DOHH2 (cell line): ENCODE results near the gene CXorf38.
A peak's percentile ranks its signal among the peaks of the same experiment; 100 is the strongest.
"Not testable (repeated sequence)": the region's sequence is repeated elsewhere in the genome, so short reads cannot be mapped to it uniquely, and the experiment has no call there.

Experiments used
- H3F3A ChIP-seq: fragments of 200-600 bp; sonication (generic), shearing (Covaris generic); 2 replicates; pipeline ENCODE4 v1.6.0; 2016; ENCODE audit warnings: antibody characterized with exemption, mild to moderate bottlenecking; ENCODE audit not compliant: control insufficient read depth, insufficient read depth
- H3K27ac ChIP-seq: fragments of 200-600 bp; sonication (generic); 2 replicates; pipeline ENCODE4 v1.5.1; 2014; ENCODE audit warnings: low read depth, mild to moderate bottlenecking, low read length, moderate library complexity
- H3K27me3 ChIP-seq: fragments of 200-600 bp; sonication (generic); 2 replicates; pipeline ENCODE4 v1.6.1; 2014; ENCODE audit warnings: mild to moderate bottlenecking, low read length, mixed read lengths; ENCODE audit not compliant: control insufficient read depth
- H3K36me3 ChIP-seq: fragments of 200-600 bp; sonication (generic); 2 replicates; pipeline ENCODE4 v1.6.1; 2014; ENCODE audit warnings: mild to moderate bottlenecking, low read length, moderate library complexity, mixed read lengths; ENCODE audit not compliant: control insufficient read depth
- H3K4me1 ChIP-seq: fragments of 200-600 bp; sonication (generic); 2 replicates; pipeline ENCODE4 v1.6.1; 2014; ENCODE audit warnings: mild to moderate bottlenecking, low read length, mixed read lengths; ENCODE audit not compliant: control insufficient read depth
- H3K4me2 ChIP-seq: fragments of 200-600 bp; sonication (generic); 2 replicates; pipeline ENCODE4 v1.6.0; 2014; ENCODE audit warnings: mild to moderate bottlenecking, low read length, moderate library complexity
- H3K4me3 ChIP-seq: fragments of 200-600 bp; sonication (generic); 2 replicates; pipeline ENCODE4 v1.5.1; 2014; ENCODE audit warnings: mild to moderate bottlenecking, low read length, mixed read lengths
- H3K79me2 ChIP-seq: fragments of 200-600 bp; sonication (generic); 2 replicates; pipeline ENCODE4 v1.6.1; 2014; ENCODE audit warnings: mild to moderate bottlenecking, low read length, mixed read lengths; ENCODE audit not compliant: control insufficient read depth
- H3K9me2 ChIP-seq: fragments of 200-600 bp; sonication (generic); replicated peaks from 2 replicates; pipeline ENCODE4 v1.6.1; 2014; ENCODE audit warnings: mild to moderate bottlenecking, low read length, mixed read lengths; ENCODE audit not compliant: control insufficient read depth
- H3K9me3 ChIP-seq: fragments of 200-600 bp; sonication (generic); 2 replicates; pipeline ENCODE4 v1.6.1; 2014; ENCODE audit warnings: antibody characterized with exemption, low read length, mixed read lengths; ENCODE audit not compliant: control insufficient read depth, insufficient read depth
- H4K20me1 ChIP-seq: fragments of 200-600 bp; sonication (generic); 2 replicates; pipeline ENCODE4 v1.6.0; 2014; ENCODE audit warnings: low read depth, mild to moderate bottlenecking, antibody characterized with exemption, low read length, moderate library complexity; ENCODE audit not compliant: control insufficient read depth, insufficient read depth
- EZH2phosphoT487 ChIP-seq: fragments of 200-600 bp; sonication (generic); IDR thresholded peaks from 2 replicates; pipeline ENCODE4 v1.6.1; 2017; ENCODE audit warnings: borderline replicate concordance, mild to moderate bottlenecking, antibody characterized with exemption, low read length, moderate library complexity, mixed read lengths
- TF ChIP-seq, protein P1 (sequence below): fragments of 200-600 bp; sonication (generic); IDR thresholded peaks from one replicate; pipeline ENCODE4 v1.5.1; 2014; ENCODE audit warnings: antibody characterized with exemption, mild to moderate bottlenecking, low read depth, low read length; ENCODE audit not compliant: poor library complexity, severe bottlenecking

CXorf38 gene

DNA sequence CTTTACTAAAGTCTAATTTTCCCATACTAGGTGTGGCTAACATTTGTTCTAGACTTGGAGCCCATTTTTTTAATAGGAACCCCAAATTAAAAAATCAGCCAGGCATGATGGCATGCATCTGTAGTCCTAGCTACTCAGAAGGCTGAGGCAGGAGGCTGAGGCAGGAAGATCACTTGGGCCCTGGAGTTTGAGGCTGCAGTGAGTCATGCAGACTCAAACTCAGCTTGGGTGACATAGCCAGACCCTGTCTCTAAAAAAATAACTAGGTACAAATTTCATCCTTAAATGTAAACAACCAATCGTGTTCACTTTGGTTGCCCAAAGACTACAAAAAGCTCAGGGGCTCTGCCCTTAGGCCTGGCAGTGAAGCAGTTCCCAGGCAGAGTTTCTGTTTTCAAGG lies 59.7 kb downstream of the CXorf38 start:
- H3K36me3 ChIP-seq, H4K20me1 ChIP-seq, H3K9me3 ChIP-seq, H3K4me3 ChIP-seq, H3K27me3 ChIP-seq, H3K4me2 ChIP-seq, H3F3A ChIP-seq, H3K4me1 ChIP-seq, H3K9me2 ChIP-seq, H3K27ac ChIP-seq: not testable (repeated sequence)
- peaks cover 17% of the 10 kb centered on the region for H3K79me2 ChIP-seq

DNA sequence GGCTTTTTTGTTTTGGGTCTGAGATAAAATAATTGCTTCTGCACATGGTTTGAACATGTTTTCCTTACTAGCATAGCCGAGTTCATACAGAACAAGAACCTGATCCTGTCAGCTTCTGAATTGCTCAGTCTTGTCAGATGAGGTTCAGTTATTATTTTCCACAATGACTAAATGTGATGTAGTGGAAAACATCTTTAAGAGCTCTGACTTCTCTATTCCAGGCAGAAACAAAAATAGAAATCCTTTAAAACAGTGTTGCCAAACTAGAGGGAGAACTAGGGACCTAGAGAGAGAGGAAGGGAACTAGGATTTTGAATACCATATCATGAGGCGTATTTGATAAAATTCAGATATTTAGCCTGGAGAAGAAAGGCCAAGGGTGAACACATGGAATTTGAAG lies 64.5 kb downstream of the CXorf38 start:
- H3K79me2 ChIP-seq = peaks cover 34% of the 10 kb centered on the region
- no peaks in the 10 kb centered on the region for H3K36me3 ChIP-seq
- H3K27me3 ChIP-seq = no peaks in the 10 kb centered on the region
- H3K27ac ChIP-seq = no peak overlapping the region
- TF ChIP-seq EZH2phosphoT487 = no peak
- TF ChIP-seq, protein P1, sequence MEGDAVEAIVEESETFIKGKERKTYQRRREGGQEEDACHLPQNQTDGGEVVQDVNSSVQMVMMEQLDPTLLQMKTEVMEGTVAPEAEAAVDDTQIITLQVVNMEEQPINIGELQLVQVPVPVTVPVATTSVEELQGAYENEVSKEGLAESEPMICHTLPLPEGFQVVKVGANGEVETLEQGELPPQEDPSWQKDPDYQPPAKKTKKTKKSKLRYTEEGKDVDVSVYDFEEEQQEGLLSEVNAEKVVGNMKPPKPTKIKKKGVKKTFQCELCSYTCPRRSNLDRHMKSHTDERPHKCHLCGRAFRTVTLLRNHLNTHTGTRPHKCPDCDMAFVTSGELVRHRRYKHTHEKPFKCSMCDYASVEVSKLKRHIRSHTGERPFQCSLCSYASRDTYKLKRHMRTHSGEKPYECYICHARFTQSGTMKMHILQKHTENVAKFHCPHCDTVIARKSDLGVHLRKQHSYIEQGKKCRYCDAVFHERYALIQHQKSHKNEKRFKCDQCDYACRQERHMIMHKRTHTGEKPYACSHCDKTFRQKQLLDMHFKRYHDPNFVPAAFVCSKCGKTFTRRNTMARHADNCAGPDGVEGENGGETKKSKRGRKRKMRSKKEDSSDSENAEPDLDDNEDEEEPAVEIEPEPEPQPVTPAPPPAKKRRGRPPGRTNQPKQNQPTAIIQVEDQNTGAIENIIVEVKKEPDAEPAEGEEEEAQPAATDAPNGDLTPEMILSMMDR = no peak
- no peak overlapping the region for H3K4me2 ChIP-seq
- H3F3A ChIP-seq = no peaks in the 10 kb centered on the region
- H4K20me1 ChIP-seq = no peaks in the 10 kb centered on the region
- H3K4me3 ChIP-seq = no peak overlapping the region
- H3K4me1 ChIP-seq = peaks cover 12% of the 10 kb centered on the region
- H3K9me3 ChIP-seq = no peaks in the 10 kb centered on the region
- H3K9me2 ChIP-seq = no peaks in the 10 kb centered on the region

DNA sequence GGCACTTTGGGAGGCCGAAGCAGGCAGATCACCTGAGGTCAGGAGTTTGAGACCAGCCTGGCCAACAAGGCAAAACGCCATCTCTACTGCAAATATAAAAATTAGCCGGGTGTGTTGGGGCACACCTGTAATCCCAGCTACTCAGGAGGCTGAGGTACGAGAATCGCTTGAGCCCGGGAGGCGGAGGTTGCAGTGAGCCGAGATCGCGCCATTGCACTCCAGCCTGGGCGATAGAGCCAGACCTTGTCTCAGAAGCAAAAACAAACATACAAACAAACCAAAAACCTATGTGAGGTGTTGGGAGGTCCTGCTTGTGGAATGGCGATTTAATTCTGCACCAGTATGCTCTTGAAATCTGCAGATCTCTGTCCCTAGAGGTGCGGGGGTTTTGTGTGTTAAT lies 65.2 kb downstream of the CXorf38 start:
- H3K27ac ChIP-seq, H3K4me2 ChIP-seq, H3K27me3 ChIP-seq, H3K9me3 ChIP-seq, H3F3A ChIP-seq, H4K20me1 ChIP-seq, H3K9me2 ChIP-seq, H3K36me3 ChIP-seq: not testable (repeated sequence)
- H3K4me3 ChIP-seq = peak overlapping the region; percentile 86; the same call in 1 of the 2 replicates
- H3K4me1 ChIP-seq = peaks cover 12% of the 10 kb centered on the region
- peaks cover 34% of the 10 kb centered on the region for H3K79me2 ChIP-seq

DNA sequence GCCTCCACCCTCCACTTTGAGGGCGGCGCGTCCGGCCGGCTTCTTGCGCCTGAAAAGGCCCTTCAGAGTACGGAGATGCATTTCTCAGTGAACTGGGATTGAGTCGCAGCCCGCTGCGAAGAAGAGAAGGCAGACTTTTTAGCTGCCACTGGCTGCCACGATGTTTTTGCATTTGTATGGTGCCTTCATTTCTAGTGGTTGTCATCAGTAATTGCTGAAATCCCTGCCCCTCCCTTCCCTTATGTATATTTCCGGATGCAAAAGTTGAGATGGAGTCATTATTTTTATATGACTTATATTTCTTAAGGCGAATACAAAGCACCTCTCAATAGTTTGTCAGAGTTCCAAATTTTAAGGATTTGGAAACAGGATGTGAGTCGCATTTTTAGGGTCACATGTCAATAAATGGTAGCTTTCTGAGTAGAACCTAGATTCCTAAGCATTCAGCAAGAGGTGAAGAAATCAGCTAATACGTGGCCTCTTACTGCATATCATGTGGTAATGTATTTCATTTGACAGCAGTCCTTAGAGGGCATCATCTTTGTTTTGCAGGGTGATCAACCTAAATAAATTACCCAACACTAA lies 65.9 kb downstream of the CXorf38 start:
- Histone ChIP-seq H3K27me3 (no peaks in the 10 kb centered on the region), H4K20me1 (no peaks in the 10 kb centered on the region), H3K4me1 (peaks cover 12% of the 10 kb centered on the region), H3K36me3 (no peaks in the 10 kb centered on the region), H3K9me2 (no peaks in the 10 kb centered on the region), H3K79me2 (peaks cover 31% of the 10 kb centered on the region), H3F3A (no peaks in the 10 kb centered on the region), H3K4me3 (peak overlapping the region; percentile 86), H3K4me2 (peak overlapping the region; percentile 72), H3K9me3 (no peaks in the 10 kb centered on the region), H3K27ac (peak overlapping the region; percentile 12; the same call in 1 of the 2 replicates)
- no peak for TF ChIP-seq EZH2phosphoT487
- TF ChIP-seq, protein P1 = no peak
